Activated CD4-positive, alpha-beta memory T cell treated with anti-CD3 and anti-CD28 coated beads, Interleukin-2, amount 10 ng/mL, durations not matched to agents 7 days and 5 days (primary cell): ENCODE data around the gene PCSK5. TPM values are rescaled to one million over a fixed set of nuclear protein-coding genes. Genes with fewer than 3 reads are reported as not detected.
"Not testable (repeated sequence)": the region's sequence is repeated elsewhere in the genome, so short reads cannot be mapped to it uniquely, and the experiment has no call there.

ENCODE experiments used
- CTCF ChIA-PET: fragments of 350-600 bp; sonication (Branson Sonifier 250); formaldehyde crosslinking; loops from one replicate; lab custom pipeline; 2021; ENCODE audit warnings: antibody characterized with exemption, inconsistent platforms; lab: Charles Lee
- POLR2A ChIA-PET: fragments of 350-600 bp; sonication (Branson Sonifier 250); formaldehyde crosslinking; loops from one replicate; lab custom pipeline; 2021; ENCODE audit warnings: antibody characterized with exemption; lab: Charles Lee
- DNase-seq: peaks from one replicate; pipeline ENCODE4 v3.0.0-alpha.2; 2020
- H3K27ac Mint-ChIP-seq: one replicate; pipeline ENCODE4 v1.8.0; 2021; ENCODE audit warnings: mild to moderate bottlenecking, mixed read lengths
- H3K27me3 Mint-ChIP-seq: one replicate; pipeline ENCODE4 v1.8.0; 2021; ENCODE audit warnings: mixed read lengths
- H3K36me3 Mint-ChIP-seq: one replicate; pipeline ENCODE4 v1.8.0; 2021; ENCODE audit warnings: low read depth, mixed read lengths
- H3K4me1 Mint-ChIP-seq: one replicate; pipeline ENCODE4 v1.8.0; 2021; ENCODE audit warnings: mixed read lengths
- H3K4me3 Mint-ChIP-seq: one replicate; pipeline ENCODE4 v1.8.0; 2021; ENCODE audit warnings: mild to moderate bottlenecking, mixed read lengths
- H3K9me3 Mint-ChIP-seq: one replicate; pipeline ENCODE4 v1.8.0; 2021; ENCODE audit warnings: mixed read lengths
- total RNA-seq, 2 experiments: library from RNA; stranded (reverse); gene quantifications; one replicate each; pipeline ENCODE4 v1.2.3, GENCODE V29; 2021

Gene PCSK5
- total RNA-seq, 2 experiments from 2014 or later = 1.2 to 1.7 TPM

- POLR2A ChIA-PET = not testable (repeated sequence)
Observed at GRCh38 chr9:76362332-76363031, 472.0 kb downstream of the PCSK5 start.

DNA sequence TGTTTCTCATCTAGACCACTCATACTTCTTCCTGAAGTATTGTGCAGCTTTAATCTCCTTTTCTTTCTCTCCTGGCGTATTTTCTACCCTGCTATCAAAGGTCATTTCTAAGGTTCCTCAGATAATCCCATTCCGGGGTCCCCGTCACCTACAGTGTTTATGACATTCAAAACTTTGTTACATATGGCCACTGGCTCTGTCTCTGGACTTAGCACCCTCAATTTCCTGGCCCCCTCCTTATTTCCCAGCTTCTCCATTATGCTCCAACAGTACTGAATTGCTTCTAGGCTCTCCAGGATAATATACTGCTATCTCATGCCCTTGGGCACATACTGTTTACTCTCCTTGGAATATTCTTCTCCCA, 472.5 kb downstream of the PCSK5 start:
- H3K27ac Mint-ChIP-seq = no peak overlapping the region
- POLR2A ChIA-PET = no interaction called here
- no peaks in the 10 kb centered on the region for H3K4me1 Mint-ChIP-seq
- H3K36me3 Mint-ChIP-seq = no peaks in the 10 kb centered on the region
- CTCF ChIA-PET = no interaction called here
- DNase-seq = no peak
- H3K27me3 Mint-ChIP-seq = peaks cover 10% of the 10 kb centered on the region
- no peaks in the 10 kb centered on the region for H3K9me3 Mint-ChIP-seq
- no peak overlapping the region for H3K4me3 Mint-ChIP-seq

More at GRCh38 chr9:76362332-76363031, 472.0 kb downstream of the PCSK5 start:
- DNase-seq, H3K36me3 Mint-ChIP-seq, H3K27me3 Mint-ChIP-seq, H3K4me3 Mint-ChIP-seq, H3K27ac Mint-ChIP-seq, H3K9me3 Mint-ChIP-seq, CTCF ChIA-PET, H3K4me1 Mint-ChIP-seq: not testable (repeated sequence)

- CTCF ChIA-PET = no interaction called here
- DNase-seq = no peak
- Mint-ChIP-seq H3K27me3 (peaks cover 8% of the 10 kb centered on the region), H3K4me3 (no peak overlapping the region), H3K4me1 (no peaks in the 10 kb centered on the region), H3K9me3 (no peaks in the 10 kb centered on the region), H3K36me3 (no peaks in the 10 kb centered on the region), H3K27ac (no peak overlapping the region)
- POLR2A ChIA-PET = no interaction called here
Observed at GRCh38 chr9:76365028-76365427, 474.6 kb downstream of the PCSK5 start.

- POLR2A ChIA-PET = no interaction called here
- Mint-ChIP-seq H3K4me1 (no peaks in the 10 kb centered on the region), H3K27me3 (peaks cover 8% of the 10 kb centered on the region), H3K36me3 (no peaks in the 10 kb centered on the region), H3K4me3 (no peak overlapping the region), H3K9me3 (no peaks in the 10 kb centered on the region), H3K27ac (no peak overlapping the region)
- CTCF ChIA-PET = no interaction called here
- DNase-seq = no peak
Observed at GRCh38 chr9:76366275-76366674, 475.8 kb downstream of the PCSK5 start.

DNA sequence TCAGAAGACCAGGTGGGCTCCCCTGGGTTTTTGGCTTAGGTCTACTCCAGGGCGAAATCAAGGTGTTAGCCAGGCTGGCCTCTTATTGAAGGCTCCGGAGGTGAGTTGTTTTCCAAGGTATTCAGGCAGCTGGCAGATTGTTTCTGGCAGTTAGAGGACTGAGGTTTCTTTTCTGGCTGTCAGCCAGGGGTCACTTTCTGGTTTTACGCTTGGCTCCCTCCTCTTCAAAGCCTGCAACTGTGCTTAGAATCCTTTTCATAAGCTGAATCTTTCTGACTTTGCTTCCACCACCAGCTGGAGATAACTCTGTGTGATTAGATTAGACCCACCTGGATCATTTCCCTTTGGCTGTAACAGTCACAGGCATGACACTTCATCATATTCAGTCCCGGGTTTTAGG, 479.1 kb downstream of the PCSK5 start:
- H3K4me3 Mint-ChIP-seq = no peak overlapping the region
- peaks cover 8% of the 10 kb centered on the region for H3K4me1 Mint-ChIP-seq
- no peak overlapping the region for H3K27ac Mint-ChIP-seq
- ChIA-PET CTCF (no interaction called here), POLR2A (no interaction called here)
- no peaks in the 10 kb centered on the region for H3K9me3 Mint-ChIP-seq
- no peaks in the 10 kb centered on the region for H3K27me3 Mint-ChIP-seq
- no peak for DNase-seq
- no peaks in the 10 kb centered on the region for H3K36me3 Mint-ChIP-seq

DNA sequence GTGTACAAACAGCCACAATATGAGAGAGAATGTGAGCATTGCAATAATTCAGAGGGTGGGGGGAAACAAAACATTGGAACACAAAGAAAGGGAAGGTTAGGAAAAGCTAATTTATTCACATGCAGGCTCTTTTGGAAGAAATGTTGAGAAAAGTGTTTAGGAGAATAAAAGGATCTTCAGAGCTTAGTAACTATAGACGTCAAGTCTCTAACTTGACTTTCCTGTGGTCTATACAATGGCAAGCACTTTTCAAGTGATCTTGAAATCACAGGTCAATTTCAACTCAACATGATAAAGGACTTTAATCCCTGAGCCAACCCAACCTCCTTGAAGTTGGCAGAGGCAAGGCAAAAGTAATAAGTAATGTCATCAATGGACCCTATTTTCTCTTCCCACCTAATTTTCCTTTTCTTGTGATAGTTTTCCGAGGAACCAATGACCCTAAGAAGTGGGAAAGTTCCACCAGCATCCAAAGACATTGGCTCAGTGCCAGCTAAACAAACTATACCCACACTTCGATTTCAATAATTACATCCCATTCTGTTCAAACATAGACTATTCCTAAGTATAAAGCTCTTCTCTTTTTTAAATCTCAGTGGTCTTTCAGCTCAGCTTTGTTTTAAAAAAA, 480.0 kb downstream of the PCSK5 start:
- CTCF ChIA-PET = no interaction called here
- H3K9me3 Mint-ChIP-seq = no peaks in the 10 kb centered on the region
- H3K4me1 Mint-ChIP-seq = peaks cover 8% of the 10 kb centered on the region
- H3K27me3 Mint-ChIP-seq = no peaks in the 10 kb centered on the region
- no peaks in the 10 kb centered on the region for H3K36me3 Mint-ChIP-seq
- H3K27ac Mint-ChIP-seq = no peak overlapping the region
- DNase-seq = no peak
- POLR2A ChIA-PET = no interaction called here
- H3K4me3 Mint-ChIP-seq = no peak overlapping the region

DNA sequence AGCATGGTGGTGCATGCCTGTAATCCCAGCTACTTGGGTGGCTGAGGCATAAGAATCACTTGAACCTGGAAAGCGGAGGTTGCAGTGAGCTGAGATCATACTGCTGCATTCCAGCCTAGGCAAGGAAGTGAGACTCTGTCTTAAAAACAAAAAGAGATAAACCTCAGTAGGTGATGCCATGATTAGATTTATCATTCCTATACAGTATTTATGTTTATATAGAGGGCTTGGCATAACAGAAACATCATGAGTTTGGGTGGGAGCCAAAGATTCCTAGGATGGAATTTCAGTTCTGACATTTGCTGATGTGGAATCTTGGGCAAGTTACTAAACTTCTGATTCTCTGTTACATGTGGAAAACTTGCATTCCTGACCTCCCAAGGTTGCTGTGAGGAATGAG, 481.4 kb downstream of the PCSK5 start:
- Mint-ChIP-seq H3K27ac (no peak overlapping the region), H3K4me1 (peaks cover 8% of the 10 kb centered on the region), H3K27me3 (no peaks in the 10 kb centered on the region), H3K9me3 (no peaks in the 10 kb centered on the region), H3K36me3 (no peaks in the 10 kb centered on the region), H3K4me3 (no peak overlapping the region)
- ChIA-PET CTCF (no interaction called here), POLR2A (no interaction called here)
- DNase-seq = no peak

- H3K27ac Mint-ChIP-seq = no peak overlapping the region
- no peaks in the 10 kb centered on the region for H3K36me3 Mint-ChIP-seq
- no peak for DNase-seq
- no peak overlapping the region for H3K4me3 Mint-ChIP-seq
- ChIA-PET POLR2A (no interaction called here), CTCF (no interaction called here)
- no peaks in the 10 kb centered on the region for H3K27me3 Mint-ChIP-seq
- H3K4me1 Mint-ChIP-seq = peaks cover 8% of the 10 kb centered on the region
- H3K9me3 Mint-ChIP-seq = no peaks in the 10 kb centered on the region
Observed at GRCh38 chr9:76372336-76372735, 481.9 kb downstream of the PCSK5 start.

- H3K36me3 Mint-ChIP-seq = no peaks in the 10 kb centered on the region
Observed at GRCh38 chr9:76373173-76373783, 482.8 kb downstream of the PCSK5 start.

DNA sequence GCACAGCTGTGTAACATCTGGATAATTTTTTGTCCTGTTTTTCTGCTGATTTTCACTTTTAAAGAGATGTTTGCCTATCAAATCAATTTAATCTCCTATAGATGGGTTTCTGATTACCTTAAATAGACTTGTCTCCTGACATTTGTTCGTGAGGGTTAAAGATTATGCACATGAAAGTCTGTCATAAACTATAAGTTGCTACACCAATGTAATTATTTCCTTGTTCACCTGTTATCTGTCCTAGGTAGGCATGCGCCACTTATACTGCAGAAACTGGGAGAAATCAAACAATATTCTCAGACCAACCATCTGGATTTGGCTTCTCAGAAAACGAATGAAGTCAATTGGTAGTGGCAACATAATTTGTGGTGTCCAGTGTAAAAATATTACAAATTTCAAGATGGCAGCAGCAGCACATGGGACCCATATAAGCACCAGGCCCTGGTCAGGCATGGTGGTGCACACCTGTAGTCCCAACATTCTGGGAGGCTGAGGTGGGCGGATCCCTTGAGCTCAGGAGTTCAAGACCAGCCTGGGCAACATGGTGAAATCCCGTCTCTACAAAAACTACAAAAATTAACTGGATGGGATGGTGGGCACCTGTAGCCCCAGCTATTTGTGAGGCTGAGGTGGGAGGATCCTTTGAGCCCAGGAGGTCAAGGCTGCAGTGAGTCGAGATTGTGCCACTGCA, 483.5 kb downstream of the PCSK5 start:
- Mint-ChIP-seq H3K4me3 (no peak overlapping the region), H3K36me3 (no peaks in the 10 kb centered on the region), H3K27ac (no peak overlapping the region), H3K9me3 (no peaks in the 10 kb centered on the region), H3K27me3 (no peaks in the 10 kb centered on the region), H3K4me1 (peaks cover 8% of the 10 kb centered on the region)
- ChIA-PET POLR2A (no interaction called here), CTCF (no interaction called here)
- DNase-seq = no peak

More at GRCh38 chr9:76373173-76373783, 482.8 kb downstream of the PCSK5 start:
- peaks cover 8% of the 10 kb centered on the region for H3K4me1 Mint-ChIP-seq
- CTCF ChIA-PET = no interaction called here
- POLR2A ChIA-PET = no interaction called here
- DNase-seq = no peak
- H3K27me3 Mint-ChIP-seq = no peaks in the 10 kb centered on the region
- no peak overlapping the region for H3K27ac Mint-ChIP-seq
- H3K4me3 Mint-ChIP-seq = no peak overlapping the region
- H3K9me3 Mint-ChIP-seq = no peaks in the 10 kb centered on the region

DNA sequence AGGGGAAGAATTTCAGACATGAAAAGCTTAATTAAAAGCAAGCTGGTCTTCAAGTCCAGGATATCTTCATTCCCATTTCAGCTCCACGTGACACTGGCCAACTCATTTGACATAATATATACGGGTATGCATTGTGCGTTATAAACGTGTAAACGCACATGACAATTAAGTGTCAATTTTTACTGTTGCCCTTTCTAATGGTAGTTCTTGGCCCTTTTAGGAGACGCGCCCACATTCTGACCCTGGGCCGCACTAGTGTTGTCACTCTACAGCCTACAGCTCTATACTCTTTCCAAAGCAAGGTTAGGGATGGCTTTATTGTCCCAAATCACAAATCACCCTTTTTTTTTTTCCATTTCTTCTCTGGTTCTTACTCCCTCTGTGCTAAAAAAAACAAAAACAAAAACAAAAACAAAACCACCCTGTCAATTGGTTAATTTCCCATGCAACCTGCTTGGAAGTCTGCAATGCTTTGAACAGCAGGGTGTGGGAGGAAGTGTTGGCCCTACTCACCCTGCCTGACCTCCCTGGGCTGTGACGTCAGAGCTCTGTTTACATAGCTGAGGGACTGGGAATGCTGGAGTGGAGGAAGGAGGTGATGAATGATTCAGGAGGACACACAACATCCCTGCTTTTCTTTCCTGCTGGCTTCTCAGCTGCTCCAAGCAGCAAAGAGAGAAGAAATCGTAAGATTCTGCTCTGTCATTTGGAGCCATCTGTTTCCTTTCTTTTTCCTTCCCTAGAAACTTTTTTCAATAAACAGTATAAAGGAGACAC, 484.5 kb downstream of the PCSK5 start:
- Mint-ChIP-seq H3K27ac (no peak overlapping the region), H3K9me3 (no peaks in the 10 kb centered on the region), H3K36me3 (no peaks in the 10 kb centered on the region), H3K4me1 (peaks cover 8% of the 10 kb centered on the region), H3K4me3 (no peak overlapping the region), H3K27me3 (no peaks in the 10 kb centered on the region)
- ChIA-PET POLR2A (no interaction called here), CTCF (no interaction called here)
- no peak for DNase-seq

DNA sequence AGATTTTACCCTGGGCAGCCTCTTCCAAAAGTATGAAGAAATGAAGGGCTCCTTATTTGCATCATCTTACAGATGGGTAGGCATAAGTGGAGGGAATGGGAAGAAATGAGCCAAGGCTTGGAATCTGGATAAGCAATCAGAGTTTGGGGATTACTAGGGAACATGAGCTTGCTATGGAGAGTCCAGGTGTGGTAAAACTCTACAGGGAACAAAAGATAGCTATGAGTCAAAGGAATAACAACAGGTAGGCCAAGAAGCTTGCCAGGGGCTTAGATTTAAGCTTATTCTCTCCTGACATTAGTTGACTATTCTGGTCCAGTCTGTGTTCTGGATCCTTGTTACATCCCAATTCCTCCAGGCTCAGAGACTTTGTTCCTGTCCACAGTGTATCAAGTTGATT, 487.3 kb downstream of the PCSK5 start:
- ChIA-PET CTCF (interaction anchor here (1.8 kb wide), 1 partner anchor 16 kb away, joined by 6 read pairs; the partner anchor contains the start of gene RFK), POLR2A (no interaction called here)
- Mint-ChIP-seq H3K4me1 (peaks cover 8% of the 10 kb centered on the region), H3K4me3 (no peak overlapping the region), H3K27me3 (no peaks in the 10 kb centered on the region), H3K27ac (no peak overlapping the region), H3K36me3 (peaks cover 2% of the 10 kb centered on the region), H3K9me3 (no peaks in the 10 kb centered on the region)
- no peak for DNase-seq
